SJCRH30 (cell line): Measurements from ENCODE around the gene ORC2. TPM values are rescaled to one million over a fixed set of nuclear protein-coding genes. Genes with fewer than 3 reads are reported as not detected.
A peak's percentile ranks its signal among the peaks of the same experiment; 100 is the strongest.
"Not testable (repeated sequence)": the region's sequence is repeated elsewhere in the genome, so short reads cannot be mapped to it uniquely, and the experiment has no call there.

Experiments used
- DNase-seq, 2 experiments: peaks; one replicate each; pipeline ENCODE4 v3.0.0-alpha.2; 2015 to 2020
- H3K27ac ChIP-seq: fragments of 250-450 bp; sonication (Bioruptor Pico); 2 replicates; pipeline ENCODE4 v1.5.1; 2020; ENCODE audit warnings: mild to moderate bottlenecking, moderate library complexity
- H3K27me3 ChIP-seq: fragments of 250-450 bp; sonication (Bioruptor Pico); 2 replicates; pipeline ENCODE4 v1.5.1; 2020; ENCODE audit warnings: mild to moderate bottlenecking, moderate library complexity
- H3K36me3 ChIP-seq: fragments of 250-450 bp; sonication (Bioruptor Pico); 2 replicates; pipeline ENCODE4 v1.5.1; 2020; ENCODE audit warnings: mild to moderate bottlenecking, moderate library complexity
- H3K4me1 ChIP-seq: fragments of 250-450 bp; sonication (Bioruptor Pico); 2 replicates; pipeline ENCODE4 v1.5.1; 2020; ENCODE audit warnings: mild to moderate bottlenecking, moderate library complexity
- H3K4me3 ChIP-seq: fragments of 250-450 bp; sonication (Bioruptor Pico); 2 replicates; pipeline ENCODE4 v1.5.1; 2020; ENCODE audit warnings: mild to moderate bottlenecking, moderate library complexity
- H3K9me3 ChIP-seq: fragments of 250-450 bp; sonication (Bioruptor Pico); replicated peaks from 2 replicates; pipeline ENCODE4 v1.5.1; 2020; ENCODE audit warnings: mild to moderate bottlenecking, moderate library complexity
- total RNA-seq: library from RNA; depleted of rRNA; stranded (reverse); fragments of >200 nt; shearing (Covaris generic); gene quantifications from 2 replicates; pipeline ENCODE4 v1.2.3, GENCODE V29; 2014

ORC2 gene
- total RNA-seq, 1 experiment from 2014 or later, result 27.5 TPM

DNA sequence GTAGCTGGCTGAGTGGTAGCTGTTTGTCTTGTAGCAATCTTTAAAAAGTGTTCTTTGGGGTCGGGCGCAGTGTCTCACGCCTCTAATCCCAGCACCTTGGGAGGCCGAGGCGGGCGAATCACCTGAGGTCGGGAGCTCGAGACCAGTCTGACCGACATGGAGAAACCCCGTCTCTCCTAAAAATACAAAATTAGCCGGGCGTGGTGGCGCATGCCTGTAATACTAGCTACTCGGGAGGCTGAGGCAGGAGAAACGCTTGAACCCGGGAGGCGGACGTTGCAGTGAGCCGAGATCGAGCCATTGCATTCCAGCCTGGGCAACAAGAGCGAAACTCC is 425 bp upstream of the ORC2 start:
- peak overlapping the region; percentile 82 for H3K4me3 ChIP-seq
- H3K27me3 ChIP-seq, H3K9me3 ChIP-seq, DNase-seq, H3K36me3 ChIP-seq: not testable (repeated sequence)
- H3K27ac ChIP-seq, result peak overlapping the region; percentile 67
- H3K4me1 ChIP-seq, result peaks cover 15% of the 10 kb centered on the region

- Histone ChIP-seq H3K9me3 (no peaks in the 10 kb centered on the region), H3K27ac (peak overlapping the region; percentile 67; the same call in 1 of the 2 replicates), H3K27me3 (no peaks in the 10 kb centered on the region), H3K36me3 (peaks cover 7% of the 10 kb centered on the region), H3K4me1 (peaks cover 15% of the 10 kb centered on the region), H3K4me3 (peak overlapping the region; percentile 82)
- no peak for DNase-seq
These were observed 693 bp downstream of the ORC2 start for GRCh38 chr2:200962811-200963123.

DNA sequence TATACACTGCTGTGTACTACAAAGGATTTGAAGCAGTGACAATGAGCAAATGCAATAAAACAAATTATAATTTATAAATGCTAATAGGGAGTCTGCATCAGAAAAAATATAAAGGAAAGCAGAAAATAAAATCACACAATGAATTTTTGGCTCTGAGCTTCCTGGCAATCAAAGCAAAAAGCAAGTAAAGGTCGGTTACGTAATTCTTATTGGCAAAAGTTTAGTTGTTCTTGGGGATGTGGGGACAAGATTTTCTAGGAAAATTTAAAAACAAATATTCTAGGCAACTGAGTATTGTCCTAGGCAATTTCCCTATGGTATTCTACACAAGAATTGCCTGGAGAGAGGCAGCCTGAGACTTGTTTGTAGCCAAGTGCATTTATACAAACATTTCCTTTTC is 1.8 kb downstream of the ORC2 start:
- Histone ChIP-seq H3K27me3 (no peaks in the 10 kb centered on the region), H3K4me3 (no peak overlapping the region), H3K36me3 (peaks cover 17% of the 10 kb centered on the region), H3K27ac (no peak overlapping the region), H3K9me3 (no peaks in the 10 kb centered on the region), H3K4me1 (peaks cover 11% of the 10 kb centered on the region)
- DNase-seq, result no peak

- no peaks in the 10 kb centered on the region for H3K4me1 ChIP-seq
- DNase-seq, result no peak
- H3K27ac ChIP-seq, result no peak overlapping the region
- H3K27me3 ChIP-seq, result no peaks in the 10 kb centered on the region
- no peaks in the 10 kb centered on the region for H3K9me3 ChIP-seq
- peaks cover 50% of the 10 kb centered on the region for H3K36me3 ChIP-seq
- no peak overlapping the region for H3K4me3 ChIP-seq
These were observed 13.1 kb downstream of the ORC2 start for GRCh38 chr2:200950378-200950777.

- Histone ChIP-seq H3K36me3 (peaks cover 44% of the 10 kb centered on the region), H3K27ac (no peak overlapping the region)
These were observed 18.1 kb downstream of the ORC2 start for GRCh38 chr2:200945395-200945729.

DNA sequence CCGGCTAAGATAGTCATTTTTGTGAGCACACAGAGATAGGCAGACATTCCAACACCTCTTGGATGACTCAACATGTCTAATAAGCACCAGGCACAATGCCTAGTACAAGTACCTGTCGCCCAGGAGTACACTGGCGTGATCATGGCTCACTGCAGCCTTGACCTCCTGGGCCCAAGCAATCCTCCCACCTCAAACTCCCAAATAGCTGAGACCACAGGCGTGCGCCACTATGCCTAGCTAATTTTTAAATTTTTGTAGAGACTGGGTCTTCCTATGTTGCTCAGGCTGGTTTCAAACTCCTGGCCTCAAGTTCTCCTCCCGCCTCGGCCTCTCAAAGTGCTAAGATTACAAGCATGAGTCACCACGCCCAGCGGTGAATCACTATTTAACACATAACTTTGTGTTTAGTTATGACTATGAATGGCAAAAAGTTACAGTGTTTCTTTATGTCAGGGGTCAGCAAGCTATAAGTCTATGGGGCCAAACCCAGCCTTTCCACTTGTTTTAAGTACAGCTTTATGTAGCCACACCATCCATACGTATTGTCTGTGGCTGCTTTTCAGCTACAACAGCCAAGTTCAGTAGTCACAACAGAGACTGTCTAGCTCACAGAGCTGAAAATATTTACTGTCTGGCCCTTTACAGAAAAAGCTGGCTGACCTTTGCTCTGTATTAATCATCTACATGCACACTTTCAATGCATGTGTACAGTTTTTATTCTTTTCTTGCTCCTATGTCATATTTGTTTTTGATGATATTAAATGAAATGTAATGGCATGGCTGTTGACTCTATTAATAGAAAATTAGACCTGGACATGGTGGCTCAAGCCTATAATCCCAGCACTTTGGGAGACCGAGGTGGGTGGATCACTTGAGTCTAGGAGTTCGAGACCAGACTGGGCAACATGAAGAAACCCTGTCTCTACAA is 18.7 kb downstream of the ORC2 start:
- DNase-seq, result peak in 1 of 2 experiments; percentile 9
- no peak overlapping the region for H3K27ac ChIP-seq
- no peaks in the 10 kb centered on the region for H3K9me3 ChIP-seq
- no peaks in the 10 kb centered on the region for H3K4me1 ChIP-seq
- no peak overlapping the region for H3K4me3 ChIP-seq
- H3K27me3 ChIP-seq, result no peaks in the 10 kb centered on the region
- H3K36me3 ChIP-seq, result peaks cover 44% of the 10 kb centered on the region

More at GRCh38 chr2:200945395-200945729, 18.1 kb downstream of the ORC2 start:
- Histone ChIP-seq H3K4me3 (no peak overlapping the region), H3K9me3 (no peaks in the 10 kb centered on the region), H3K27me3 (no peaks in the 10 kb centered on the region), H3K4me1 (no peaks in the 10 kb centered on the region)
- no peak for DNase-seq

GRCh38 chr2:200943527-200944105 is 19.8 kb downstream of the ORC2 start:
- Histone ChIP-seq H3K27ac (no peak overlapping the region), H3K36me3 (peaks cover 39% of the 10 kb centered on the region), H3K4me1 (no peaks in the 10 kb centered on the region), H3K9me3 (no peaks in the 10 kb centered on the region), H3K4me3 (no peak overlapping the region), H3K27me3 (no peaks in the 10 kb centered on the region)
- DNase-seq, result no peak

- Histone ChIP-seq H3K27me3 (no peaks in the 10 kb centered on the region), H3K4me3 (no peak overlapping the region), H3K36me3 (peaks cover 46% of the 10 kb centered on the region), H3K27ac (no peak overlapping the region), H3K4me1 (no peaks in the 10 kb centered on the region), H3K9me3 (no peaks in the 10 kb centered on the region)
- no peak for DNase-seq
These were observed 23.6 kb downstream of the ORC2 start for GRCh38 chr2:200939832-200940231.

- DNase-seq, result no peak
- Histone ChIP-seq H3K4me3 (no peak overlapping the region), H3K4me1 (no peaks in the 10 kb centered on the region), H3K27ac (no peak overlapping the region), H3K9me3 (no peaks in the 10 kb centered on the region), H3K27me3 (no peaks in the 10 kb centered on the region), H3K36me3 (peaks cover 45% of the 10 kb centered on the region)
These were observed 32.4 kb downstream of the ORC2 start for GRCh38 chr2:200930947-200931626.

DNA sequence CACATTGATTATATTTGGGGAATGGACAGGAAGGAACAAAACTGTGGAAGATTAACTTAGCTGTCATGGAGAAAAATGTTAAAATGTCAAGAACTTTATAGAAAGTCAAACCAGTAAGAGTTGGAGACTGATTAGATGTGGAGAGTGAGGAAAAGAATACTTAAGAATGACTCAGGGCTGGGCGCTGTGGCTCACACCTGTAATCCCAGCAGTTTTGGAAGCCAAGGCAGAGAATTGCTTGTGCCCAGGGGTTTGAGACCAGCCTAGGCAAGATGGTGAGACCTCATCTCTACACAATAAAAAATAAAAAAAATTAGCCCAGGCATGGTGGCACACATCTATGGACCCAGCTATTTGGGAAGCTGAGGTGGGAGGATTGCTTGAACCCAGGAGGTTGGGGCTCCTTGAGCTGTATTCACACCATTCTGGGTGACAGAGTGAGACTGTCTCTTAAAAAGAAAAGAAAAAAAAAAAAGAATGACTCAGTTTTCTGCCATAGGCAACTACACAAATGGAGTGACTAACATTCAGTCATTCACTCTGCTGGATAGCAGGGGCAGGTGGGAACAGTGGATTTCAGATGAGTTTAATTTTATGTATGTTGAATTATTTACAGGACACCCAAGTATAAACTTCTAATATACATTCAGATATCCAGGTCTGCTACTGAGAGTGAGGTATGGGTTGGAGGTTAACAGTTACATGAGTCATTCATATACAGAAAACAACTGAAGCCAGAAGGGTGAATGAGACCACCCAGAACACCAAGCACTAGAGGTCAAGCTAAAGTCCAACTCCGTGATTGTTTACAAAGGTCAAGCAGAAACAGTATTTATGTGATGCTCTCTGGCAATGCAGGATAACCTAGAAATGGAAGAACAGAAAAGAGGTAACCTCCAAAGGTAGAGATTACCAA is 33.9 kb downstream of the ORC2 start:
- H3K4me3 ChIP-seq, result no peak overlapping the region
- H3K27ac ChIP-seq, result no peak overlapping the region
- DNase-seq, result no peak
- no peaks in the 10 kb centered on the region for H3K9me3 ChIP-seq
- H3K4me1 ChIP-seq, result no peaks in the 10 kb centered on the region
- H3K36me3 ChIP-seq, result peaks cover 38% of the 10 kb centered on the region
- H3K27me3 ChIP-seq, result no peaks in the 10 kb centered on the region

DNA sequence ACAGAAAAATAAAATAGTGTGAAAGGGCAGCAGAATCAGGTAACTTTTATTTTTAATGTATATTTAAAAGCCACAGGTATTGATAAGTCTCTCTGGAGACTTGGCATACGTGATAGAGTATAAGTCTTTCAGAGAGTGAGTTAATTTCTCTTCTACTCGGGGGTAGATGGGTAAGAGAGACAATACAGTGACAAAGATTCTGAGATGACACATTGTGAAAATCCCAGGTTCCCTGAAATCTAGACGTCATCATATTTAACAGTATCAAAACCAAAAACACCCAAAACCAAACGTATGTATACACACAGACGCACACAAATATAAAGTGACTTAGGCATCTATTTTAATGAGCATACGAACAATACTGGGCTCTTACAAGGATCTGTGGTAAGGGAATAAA is 41.0 kb downstream of the ORC2 start:
- H3K4me1 ChIP-seq, result no peaks in the 10 kb centered on the region
- H3K4me3 ChIP-seq, result no peak overlapping the region
- H3K36me3 ChIP-seq, result peaks cover 53% of the 10 kb centered on the region
- DNase-seq, result no peak
- H3K27ac ChIP-seq, result no peak overlapping the region
- H3K9me3 ChIP-seq, result no peaks in the 10 kb centered on the region
- no peaks in the 10 kb centered on the region for H3K27me3 ChIP-seq

DNA sequence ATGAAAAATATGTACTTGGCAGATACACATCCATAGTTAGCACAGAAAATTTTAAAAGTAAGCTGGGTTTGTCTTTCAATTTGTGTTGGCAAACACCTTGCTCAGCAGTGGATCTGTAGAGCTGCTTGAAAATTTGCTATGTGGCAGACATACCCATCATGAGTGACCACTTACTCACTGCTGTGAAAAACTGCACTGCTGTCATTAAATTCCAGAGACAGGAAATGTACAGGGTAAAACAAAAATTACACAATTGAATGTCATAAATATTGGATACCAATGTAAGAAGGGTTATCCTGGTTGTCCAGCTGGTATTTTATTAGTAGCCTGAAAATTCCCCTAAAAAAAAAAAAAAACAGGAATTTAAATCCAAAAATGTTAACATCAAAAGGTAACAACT is 49.8 kb downstream of the ORC2 start:
- Histone ChIP-seq H3K27ac (no peak overlapping the region), H3K36me3 (peaks cover 55% of the 10 kb centered on the region), H3K4me3 (no peak overlapping the region), H3K4me1 (no peaks in the 10 kb centered on the region), H3K27me3 (no peaks in the 10 kb centered on the region), H3K9me3 (no peaks in the 10 kb centered on the region)
- DNase-seq, result no peak

DNA sequence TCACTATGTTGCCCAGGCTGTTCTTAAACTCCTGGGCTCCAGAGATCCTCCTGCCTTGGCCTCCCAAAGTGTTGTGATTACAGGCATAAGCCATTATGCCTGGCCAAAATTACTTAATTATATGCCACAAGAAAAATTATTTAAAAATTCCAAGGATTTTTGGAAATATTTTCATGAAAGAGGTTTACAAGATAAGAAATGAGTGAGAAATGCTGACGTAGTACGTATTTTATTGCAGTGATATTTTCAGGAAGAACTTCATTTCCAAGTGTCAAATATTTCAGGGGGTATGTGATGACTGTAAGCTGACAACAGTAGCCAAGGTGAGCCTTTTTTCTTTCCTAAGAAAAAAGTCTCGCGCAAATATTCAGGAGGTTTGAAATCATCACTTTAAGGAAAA is 53.5 kb downstream of the ORC2 start:
- H3K36me3 ChIP-seq, result peaks cover 45% of the 10 kb centered on the region
- DNase-seq, result no peak

DNA sequence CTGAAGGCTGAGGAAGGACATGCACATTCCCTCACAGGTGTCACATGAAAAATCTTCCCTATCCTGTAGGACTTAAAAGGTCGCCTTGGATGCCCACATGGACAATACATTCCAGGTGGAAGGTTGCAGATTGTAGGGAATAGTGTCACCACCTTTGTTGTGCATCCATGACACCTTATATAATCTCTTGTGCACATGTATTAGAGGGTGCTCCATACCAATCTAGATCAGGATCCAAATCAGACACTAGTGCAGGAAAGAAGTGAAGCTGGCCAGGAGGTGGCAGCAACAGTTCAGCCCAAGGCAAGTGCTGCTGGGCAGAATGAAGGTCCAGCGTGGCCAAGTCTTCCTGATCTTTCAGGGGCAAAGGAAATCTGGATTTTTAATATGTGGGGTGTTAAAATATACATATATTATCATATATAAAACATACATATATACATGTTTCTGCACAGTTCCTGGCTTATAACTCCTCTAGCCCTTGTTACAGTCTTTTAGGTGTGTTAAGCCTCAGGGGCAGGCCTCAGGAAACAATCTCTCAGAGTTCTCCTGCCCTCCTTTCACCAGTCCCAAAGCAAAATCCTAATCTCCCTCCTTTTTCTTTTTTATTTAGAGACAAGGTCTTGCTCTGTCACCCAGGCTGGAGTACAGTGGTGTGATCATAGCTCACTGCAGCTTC is 57.7 kb downstream of the ORC2 start:
- Histone ChIP-seq H3K27me3 (no peaks in the 10 kb centered on the region), H3K9me3 (no peaks in the 10 kb centered on the region), H3K4me1 (no peaks in the 10 kb centered on the region), H3K27ac (no peak overlapping the region), H3K4me3 (no peak overlapping the region), H3K36me3 (peaks cover 46% of the 10 kb centered on the region)
- DNase-seq, result peak; percentile 61 to 69

More for the DNA sequence above, 53.5 kb downstream of the ORC2 start:
- H3K4me3 ChIP-seq, result no peak overlapping the region
- no peaks in the 10 kb centered on the region for H3K4me1 ChIP-seq
- H3K27me3 ChIP-seq, result no peaks in the 10 kb centered on the region
- no peak overlapping the region for H3K27ac ChIP-seq
- H3K9me3 ChIP-seq, result no peaks in the 10 kb centered on the region
